Middle frontal gyrus (tissue), 1 donor: ENCODE results near the gene ZDHHC4.
A peak's percentile ranks its signal among the peaks of the same experiment; 100 is the strongest.
"Not testable (repeated sequence)": the region's sequence is repeated elsewhere in the genome, so short reads cannot be mapped to it uniquely, and the experiment has no call there.

Experiments
- DNase-seq: peaks from one replicate; pipeline ENCODE4 v3.0.0-alpha.2; 2015; ENCODE audit warnings: low spot score; ENCODE audit errors: extremely low spot score

Gene ZDHHC4

DNA sequence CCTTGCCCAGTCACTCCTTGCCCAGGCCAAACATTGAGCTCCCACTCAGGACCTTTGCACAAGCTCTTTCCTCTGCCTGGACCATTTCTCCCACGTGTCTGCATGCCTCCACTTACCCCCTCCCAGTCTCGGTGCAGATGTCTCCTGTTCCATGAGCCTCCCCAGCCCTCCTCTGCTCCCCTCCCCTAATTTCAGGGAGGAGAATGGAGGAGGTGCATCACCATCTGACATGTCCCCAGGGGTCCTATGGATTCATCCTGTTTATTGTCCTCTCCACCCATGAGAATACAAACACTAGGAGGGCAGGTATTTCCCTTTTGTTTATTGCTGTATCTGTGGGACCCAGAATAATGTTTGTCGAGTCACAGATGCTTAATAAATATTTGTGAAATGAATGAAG lies 17.4 kb upstream of the ZDHHC4 start:
- no peak for DNase-seq

GRCh38 chr7:6562106-6562505 lies 15.1 kb upstream of the ZDHHC4 start:
- DNase-seq = no peak

GRCh38 chr7:6563936-6564770 lies 13.1 kb upstream of the ZDHHC4 start:
- DNase-seq = no peak

- DNase-seq = no peak
These were observed 11.6 kb upstream of the ZDHHC4 start for GRCh38 chr7:6565655-6566054.

DNA sequence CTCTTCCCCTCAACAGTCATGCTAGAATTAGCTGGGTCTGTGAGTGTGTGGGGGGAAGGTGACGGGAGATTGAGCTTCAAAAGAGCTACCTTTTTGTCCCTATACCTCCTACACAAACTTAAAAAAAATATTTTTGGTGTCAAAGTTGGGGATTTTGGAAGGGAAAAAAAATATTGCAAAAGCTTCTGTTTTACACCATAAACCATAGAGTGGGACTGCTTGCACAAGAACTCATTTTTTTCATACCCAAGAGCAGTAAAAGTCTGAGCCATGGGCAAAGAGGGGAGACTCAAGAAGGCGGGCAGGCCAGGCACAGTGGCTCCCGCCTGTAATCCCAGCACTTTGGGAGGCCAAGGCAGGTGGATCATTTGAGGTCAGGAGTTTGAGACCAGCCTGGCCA lies 9.4 kb upstream of the ZDHHC4 start:
- no peak for DNase-seq

DNA sequence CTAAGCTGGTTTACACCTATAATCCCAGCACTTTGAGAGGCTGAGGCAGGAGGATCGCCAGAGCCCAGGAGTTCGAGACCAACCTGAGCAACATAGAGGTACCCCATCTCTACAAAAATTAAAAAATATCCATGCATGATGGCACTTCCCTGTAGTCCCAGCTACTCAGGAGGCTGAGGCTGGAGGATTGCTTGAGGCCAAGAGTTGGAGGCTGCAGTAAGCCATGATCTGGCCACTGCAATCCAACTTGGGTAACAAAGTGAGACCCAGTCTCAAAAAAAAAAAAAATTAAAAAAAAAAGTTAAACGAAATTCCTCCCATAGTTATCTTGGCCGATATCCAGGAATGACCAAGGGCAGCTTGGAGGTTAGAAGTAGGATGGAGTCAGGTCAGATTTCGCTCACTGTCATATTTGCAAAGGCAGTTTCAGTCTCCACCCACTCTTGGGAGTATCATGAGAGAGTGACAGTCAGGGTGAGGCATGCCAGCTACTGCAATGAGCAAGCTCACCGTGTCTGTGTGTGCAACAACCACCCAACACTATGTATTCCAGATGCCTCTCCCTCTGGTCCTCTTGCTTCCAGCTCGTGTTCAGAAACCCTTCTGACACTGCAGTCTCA lies 6.0 kb upstream of the ZDHHC4 start:
- DNase-seq = no peak

DNA sequence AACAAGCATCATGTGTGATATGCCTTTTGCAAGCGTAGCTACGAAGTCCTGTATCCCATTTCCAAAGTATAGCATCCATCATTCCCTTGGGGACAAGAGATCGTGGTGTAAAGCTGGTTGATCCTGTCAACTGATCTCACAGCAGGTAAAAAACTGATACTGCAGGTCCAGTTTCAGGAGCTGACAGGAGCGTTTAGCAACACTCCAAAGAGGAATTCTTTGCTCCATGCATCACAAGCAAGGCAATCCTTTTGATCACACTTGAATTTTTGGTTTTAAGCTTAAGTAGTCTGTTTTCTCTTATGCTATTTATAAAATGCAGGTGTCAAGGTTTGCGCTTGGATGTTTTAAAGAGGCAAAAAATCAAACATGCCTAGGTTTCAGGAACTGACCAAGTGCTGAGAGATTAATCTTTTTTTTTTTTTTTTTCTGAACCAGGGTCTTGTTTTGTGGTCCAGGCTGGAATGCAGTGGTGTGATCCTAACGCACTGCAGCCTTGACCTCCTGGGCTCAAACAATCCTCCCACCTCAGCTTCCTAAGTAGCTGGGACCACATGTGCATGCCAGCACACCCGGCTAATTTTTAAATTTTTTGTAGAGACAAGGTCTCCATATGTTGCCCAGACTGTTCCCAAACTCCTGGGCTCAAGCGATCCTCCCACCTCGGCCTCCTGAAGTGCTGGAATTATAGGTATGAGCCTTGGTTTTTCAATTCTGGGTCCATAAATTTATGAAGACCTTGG lies 1.8 kb upstream of the ZDHHC4 start:
- no peak for DNase-seq

GRCh38 chr7:6576024-6576866 lies 1.0 kb upstream of the ZDHHC4 start:
- no peak for DNase-seq

- not testable (repeated sequence) for DNase-seq
These were observed 336 bp upstream of the ZDHHC4 start for GRCh38 chr7:6576867-6577368.

GRCh38 chr7:6578114-6579084 lies 1.1 kb downstream of the ZDHHC4 start:
- no peak for DNase-seq

DNA sequence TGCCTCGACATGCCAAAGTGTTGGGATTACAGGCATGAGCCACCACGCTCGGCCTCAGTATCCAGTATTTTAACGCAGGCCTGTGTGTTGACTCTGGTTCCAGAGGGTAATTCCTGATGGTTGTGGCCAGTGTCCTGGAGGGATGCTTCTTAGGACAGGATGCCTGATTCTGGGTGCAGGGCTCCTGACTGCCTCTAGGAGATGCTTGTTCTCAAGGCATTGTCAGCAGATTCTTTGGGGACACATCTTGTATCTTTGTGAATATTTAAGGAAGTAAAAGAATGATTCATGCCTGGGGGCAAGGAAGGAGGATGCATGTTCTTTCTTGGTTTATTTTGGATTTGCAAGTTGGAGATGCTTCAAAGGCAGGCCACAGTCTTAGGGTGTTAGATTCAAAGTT lies 2.2 kb downstream of the ZDHHC4 start:
- DNase-seq = no peak

DNA sequence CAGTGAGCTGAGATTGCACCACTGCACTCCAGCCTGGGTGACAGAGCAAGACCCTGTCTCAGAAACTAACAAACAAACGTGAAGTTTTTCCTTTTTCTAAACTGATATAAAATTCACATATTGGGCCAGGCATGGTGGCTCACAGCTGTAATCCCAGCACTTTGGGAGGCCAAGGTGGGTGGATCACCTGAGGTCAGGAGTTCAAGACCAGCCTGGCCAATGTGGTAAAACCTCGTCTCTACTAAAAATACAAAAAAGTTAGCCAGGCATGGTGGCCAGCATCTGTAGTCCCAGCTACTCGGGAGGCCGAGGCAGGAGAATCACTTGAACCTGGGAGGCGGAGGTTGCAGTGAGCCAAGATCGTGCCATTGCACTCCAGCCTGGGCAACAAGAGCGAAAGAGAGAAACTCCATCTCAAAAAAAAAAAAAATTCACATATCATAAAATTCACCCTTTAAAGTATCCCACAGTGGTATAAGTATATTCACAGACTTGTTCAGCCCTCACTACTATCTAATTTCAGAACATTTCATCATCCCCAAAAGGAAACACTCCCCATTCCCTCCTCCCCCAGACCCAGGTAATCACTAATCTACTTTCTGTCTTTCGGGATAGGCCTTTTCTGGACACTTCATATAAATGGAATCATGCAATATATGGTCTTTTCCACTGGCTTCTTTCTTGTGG lies 8.6 kb downstream of the ZDHHC4 start:
- DNase-seq = not testable (repeated sequence)

GRCh38 chr7:6588566-6588965 lies 11.3 kb downstream of the ZDHHC4 start:
- no peak for DNase-seq

- no peak for DNase-seq
These were observed 12.0 kb downstream of the ZDHHC4 start for GRCh38 chr7:6589151-6589828.

DNA sequence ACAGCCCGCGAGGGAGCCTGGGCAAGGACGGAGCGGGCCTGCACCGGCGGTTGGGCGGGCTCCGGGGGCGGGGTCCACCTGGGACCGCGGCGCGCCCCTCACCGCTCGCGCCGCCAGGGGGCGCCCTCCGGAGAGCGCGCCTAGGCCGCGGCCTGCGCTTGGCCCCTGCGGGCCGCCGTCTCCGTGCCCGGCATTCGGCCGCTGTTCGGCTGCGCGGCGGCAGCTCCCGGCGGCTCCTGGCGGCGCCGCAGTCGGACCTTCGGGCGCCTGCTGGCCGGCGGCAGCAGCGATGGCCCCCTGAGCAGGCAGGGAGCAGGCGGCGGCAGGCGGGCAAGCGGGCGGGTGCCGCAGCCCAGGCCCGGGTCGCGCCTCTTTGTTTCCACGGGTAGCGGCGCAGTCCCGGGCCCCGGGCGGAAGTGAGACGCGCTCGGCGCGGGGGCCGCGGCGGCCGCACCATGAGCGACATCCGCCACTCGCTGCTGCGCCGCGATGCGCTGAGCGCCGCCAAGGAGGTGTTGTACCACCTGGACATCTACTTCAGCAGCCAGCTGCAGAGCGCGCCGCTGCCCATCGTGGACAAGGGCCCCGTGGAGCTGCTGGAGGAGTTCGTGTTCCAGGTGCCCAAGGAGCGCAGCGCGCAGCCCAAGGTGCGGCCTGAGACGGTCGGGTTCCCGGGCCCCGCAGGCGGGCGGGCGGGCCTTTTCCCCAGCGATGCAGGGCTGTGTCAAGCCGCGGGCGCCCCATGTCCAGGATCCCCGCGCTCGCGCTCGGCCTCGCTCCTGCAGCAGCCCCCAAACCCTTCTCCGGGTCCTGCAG lies 12.8 kb downstream of the ZDHHC4 start, which contains the start of gene INTS15:
Gene INTS15 (plus strand): TSS at position 193 of the 816 bp plus-strand sequence. CDS start 263 bp downstream, at position 456.
- DNase-seq = peak; percentile 61

DNA sequence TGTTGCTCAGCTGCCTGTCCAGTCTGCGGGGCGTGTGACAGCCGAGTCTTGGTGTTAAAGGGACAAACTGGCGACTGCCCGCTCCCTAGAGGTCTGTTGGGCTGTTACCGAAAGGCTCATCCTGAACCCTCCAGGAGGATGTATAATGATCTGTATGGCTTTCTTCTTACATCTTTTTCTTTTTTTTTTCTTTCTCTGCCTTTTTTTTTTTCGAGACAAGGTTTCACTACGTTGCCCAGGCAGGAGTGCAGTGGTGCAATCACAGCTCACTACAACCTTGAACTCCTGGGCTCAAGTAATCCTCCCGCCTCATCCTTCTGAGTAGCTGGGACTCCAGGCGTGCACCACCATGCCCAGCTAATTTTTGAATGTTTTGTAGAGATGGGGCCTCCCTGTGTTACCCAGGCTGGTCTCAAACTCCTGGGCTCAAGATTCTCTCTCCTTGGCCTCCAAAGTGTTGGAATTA lies 13.4 kb downstream of the ZDHHC4 start:
- DNase-seq = no peak

- no peak for DNase-seq
These were observed 22.8 kb downstream of the ZDHHC4 start for GRCh38 chr7:6600093-6600492.

- DNase-seq = no peak
These were observed 27.2 kb downstream of the ZDHHC4 start for GRCh38 chr7:6604458-6604857.
